Spleen (tissue), 11 donors: ENCODE results near the gene PRKCE. TPM values are rescaled to one million over a fixed set of nuclear protein-coding genes. Genes with fewer than 3 reads are reported as not detected.

Experiments used
- DNase-seq: peaks from one replicate; pipeline ENCODE4 v3.0.0-alpha.2; 2020
- H3K27ac ChIP-seq, 8 donors: fragments of 200-600 bp; sonication (generic) in 7 of 8; 1 replicate in 4 of 8; 2 replicates in 4 of 8; pipeline versions ENCODE4 v1.5.0 to v1.8.0; 2016 to 2021; ENCODE audit warnings: inconsistent platforms in 4 of 8, mild to moderate bottlenecking in 4 of 8, moderate library complexity in 1 of 8
- H3K27me3 ChIP-seq, 7 donors: fragments of 200-600 bp; sonication (generic) in 6 of 7; replicated peaks in 1 of 7; 1 replicate in 4 of 7; 2 replicates in 3 of 7; pipeline versions ENCODE4 v1.5.0 to v1.8.0; 2016 to 2021; ENCODE audit warnings: inconsistent platforms in 3 of 7, mild to moderate bottlenecking in 1 of 7
- H3K36me3 ChIP-seq, 6 donors: fragments of 200-600 bp; sonication (generic) in 5 of 6; 1 replicate in 4 of 6; 2 replicates in 2 of 6; pipeline versions ENCODE4 v1.5.0 to v1.8.0; 2016 to 2021; ENCODE audit warnings: inconsistent platforms in 2 of 6
- H3K4me1 ChIP-seq, 6 donors: fragments of 200-600 bp; sonication (generic) in 5 of 6; 1 replicate in 3 of 6; 2 replicates in 3 of 6; pipeline versions ENCODE4 v1.5.0 to v1.8.0; 2016 to 2021; ENCODE audit warnings: inconsistent platforms in 3 of 6
- H3K4me3 ChIP-seq, 8 donors: fragments of 200-600 bp; sonication (generic) in 7 of 8; 1 replicate in 4 of 8; 2 replicates in 4 of 8; pipeline versions ENCODE4 v1.5.0 to v1.8.0; 2016 to 2021; ENCODE audit warnings: inconsistent platforms in 4 of 8, mild to moderate bottlenecking in 4 of 8, moderate library complexity in 2 of 8
- H3K9me3 ChIP-seq, 8 donors: fragments of 200-600 bp; sonication (generic) in 7 of 8; 1 replicate in 4 of 8; 2 replicates in 4 of 8; pipeline versions ENCODE4 v1.5.0 to v1.8.0; 2016 to 2021; ENCODE audit warnings: inconsistent platforms in 4 of 8
- CTCF ChIP-seq, 11 experiments: fragments of 200-600 bp in 7 of 11; fragments of 450-650 bp in 4 of 11; sonication (generic) in 4 of 11; IDR thresholded peaks in 8 of 11; conservative IDR thresholded peaks in 3 of 11; 1 replicate in 7 of 11; 2 replicates in 4 of 11; pipeline versions ENCODE4 v1.4.0 to v1.8.0; 2016 to 2021; ENCODE audit warnings: antibody characterized with exemption in 11 of 11, inconsistent platforms in 4 of 11, mild to moderate bottlenecking in 1 of 11
- POLR2A ChIP-seq, 3 donors: fragments of 450-650 bp; IDR thresholded peaks; one replicate each; pipeline ENCODE4 v1.5.1; 2017; ENCODE audit warnings: antibody characterized with exemption in 3 of 3, mild to moderate bottlenecking in 1 of 3
- POLR2AphosphoS5 ChIP-seq, 3 donors: sonication (generic); formaldehyde crosslinking; IDR thresholded peaks; one replicate each; pipeline ENCODE4 v1.5.1; 2017; ENCODE audit warnings: antibody characterized with exemption in 3 of 3
- WGBS, 5 donors: extraction: QIAGEN DNeasy Blood & Tissue Kit in 3 of 5; methylation state at CpG; one replicate each; pipeline versions ENCODE4 v1.1.5 to v1.1.7; 2013 to 2018; 5-methylcytosine and 5-hydroxymethylcytosine counted together
- intact Hi-C: fragments of 100-400 bp; cut with DNase I; formaldehyde crosslinking; loops from one replicate; pipeline ENCODE4 v1.15.0; 2023; ENCODE audit warnings: low total_unique reads
- polyA plus RNA-seq, 3 donors: library from polyadenylated mRNA; stranded (reverse); fragments of 200-250 nt; gene quantifications; one replicate each; pipeline ENCODE4 v1.2.1, GENCODE V29; 2013
- total RNA-seq, 7 donors: library from RNA; depleted of rRNA in 3 of 7; stranded (reverse); fragments of >200 nt in 3 of 7; fragmentation: NEBNext Ultra II Directional in 4 of 7; extraction: Animal tissue kit (Norgen Biotek cat#: 25700) in 4 of 7; gene quantifications; one replicate each; pipeline versions ENCODE4 v1.1.0 to v1.2.1, GENCODE V29; 2016 to 2021
- donor health status: healthy with polysubstance abuse.
- donor health status: DM: no; HTN: no; CAD: no; lungs with moderate emphysema.
- donor health status: DM: no; HTN: no; CAD: no.
- donor health status: Bipolar disorder and iron deficiency.
- donor health status: healthy.
- donor health status: DM: no; HTN: no; CAD: no.
- donor health status: DM: yes; HTN: yes; CAD: no.

Gene PRKCE
- total and polyA plus RNA-seq, 10 donors = 2.5 to 43.6 (median 18.8) TPM

- TF ChIP-seq CTCF (IDR thresholded peaks at IDR 0.05 in 8 of 11, conservative IDR thresholded peaks at IDR 0.05 in 3 of 11) (no peak), POLR2AphosphoS5 (IDR thresholded peaks at IDR 0.05) (no peak), POLR2A (IDR thresholded peaks at IDR 0.05) (no peak)
- peaks cover 30 to 100% (median 88%) of the 10 kb centered on the region in 6 donors for H3K4me1 ChIP-seq
- H3K9me3 ChIP-seq = no peaks in the 10 kb centered on the region
- peaks cover 0 to 2% (median 0%) of the 10 kb centered on the region in 6 donors for H3K36me3 ChIP-seq
- WGBS, 5 donors = 58 to 80% (median 73%) methylated on average over 3 of the region's 3 CpGs
- no peaks in the 10 kb centered on the region for H3K27me3 ChIP-seq
- H3K4me3 ChIP-seq = no peak overlapping the region
- intact Hi-C loops = no loop called here
- DNase-seq = no peak
- peak overlapping the region in 5 of 8 donors; percentile 0 to 97 (median 92) for H3K27ac ChIP-seq
Observed at GRCh38 chr2:45888167-45888566, 236.7 kb downstream of the PRKCE start.

- Histone ChIP-seq H3K4me1 (peaks cover 30 to 100% (median 89%) of the 10 kb centered on the region in 6 donors), H3K27ac (peak overlapping the region in 6 of 8 donors; percentile 0 to 97 (median 90)), H3K27me3 (no peaks in the 10 kb centered on the region), H3K9me3 (no peaks in the 10 kb centered on the region), H3K36me3 (no peaks in the 10 kb centered on the region), H3K4me3 (peak overlapping the region in 2 of 8 donors; percentile 5 to 21)
- intact Hi-C loops = no loop called here
- no peak for TF ChIP-seq POLR2A (IDR thresholded peaks at IDR 0.05)
- no peak for TF ChIP-seq CTCF (IDR thresholded peaks at IDR 0.05 in 8 of 11, conservative IDR thresholded peaks at IDR 0.05 in 3 of 11)
- no peak for TF ChIP-seq POLR2AphosphoS5 (IDR thresholded peaks at IDR 0.05)
- 86 to 91% (median 88%) methylated on average over 4 of the region's 4 CpGs for WGBS, 5 donors
- DNase-seq = no peak
Observed at GRCh38 chr2:45888641-45889040, 237.2 kb downstream of the PRKCE start.

- Histone ChIP-seq H3K4me1 (peaks cover 30 to 100% (median 87%) of the 10 kb centered on the region in 6 donors), H3K27ac (peak overlapping the region in 6 of 8 donors; percentile 0 to 97 (median 90)), H3K9me3 (no peaks in the 10 kb centered on the region)
Observed at GRCh38 chr2:45889053-45889452, 237.6 kb downstream of the PRKCE start.

More at GRCh38 chr2:45889053-45889452, 237.6 kb downstream of the PRKCE start:
- intact Hi-C loops = no loop called here
- Histone ChIP-seq H3K27me3 (no peaks in the 10 kb centered on the region), H3K36me3 (no peaks in the 10 kb centered on the region), H3K4me3 (peak overlapping the region in 2 of 8 donors; percentile 5 to 21)
- 38 to 53% (median 44%) methylated on average over 8 of the region's 8 CpGs for WGBS, 5 donors
- DNase-seq = peak; percentile 83
- TF ChIP-seq POLR2A (IDR thresholded peaks at IDR 0.05) (no peak), CTCF (IDR thresholded peaks at IDR 0.05 in 8 of 11, conservative IDR thresholded peaks at IDR 0.05 in 3 of 11) (peak in 9 of 11 experiments; percentile 17 to 64 (median 39)), POLR2AphosphoS5 (IDR thresholded peaks at IDR 0.05) (peak in 1 of 3 donors; percentile 11)
